ENCODE data around the gene CITED2. TPM values are rescaled to one million over a fixed set of nuclear protein-coding genes. Genes with fewer than 3 reads are reported as not detected.

The CITED2 gene
- total and polyA plus RNA-seq, 9 donors = 164 to 350 (median 253) TPM

GRCh38 chr6:139355172-139355571 lies 19.3 kb downstream of the CITED2 start:
- no peak for DNase-seq
- intact Hi-C loops (cut with DNase I) = no loop called here
- no peak overlapping the region for H3K27ac ChIP-seq
- 93 to 97% (median 95%) methylated on average over 2 of the region's 2 CpGs for WGBS, 3 donors
- no peaks in the 10 kb centered on the region for H3K27me3 ChIP-seq
- no peaks in the 10 kb centered on the region for H3K36me3 ChIP-seq
- no peaks in the 10 kb centered on the region for H3K4me1 ChIP-seq (ENCODE audit: insufficient read depth)
- TF ChIP-seq EP300 (IDR thresholded peaks at IDR 0.05) (no peak), POLR2A (IDR thresholded peaks at IDR 0.05) (no peak), CTCF (IDR thresholded peaks at IDR 0.05) (no peak)
- H3K4me3 ChIP-seq = no peak overlapping the region
- H3K9me3 ChIP-seq = no peaks in the 10 kb centered on the region

DNA sequence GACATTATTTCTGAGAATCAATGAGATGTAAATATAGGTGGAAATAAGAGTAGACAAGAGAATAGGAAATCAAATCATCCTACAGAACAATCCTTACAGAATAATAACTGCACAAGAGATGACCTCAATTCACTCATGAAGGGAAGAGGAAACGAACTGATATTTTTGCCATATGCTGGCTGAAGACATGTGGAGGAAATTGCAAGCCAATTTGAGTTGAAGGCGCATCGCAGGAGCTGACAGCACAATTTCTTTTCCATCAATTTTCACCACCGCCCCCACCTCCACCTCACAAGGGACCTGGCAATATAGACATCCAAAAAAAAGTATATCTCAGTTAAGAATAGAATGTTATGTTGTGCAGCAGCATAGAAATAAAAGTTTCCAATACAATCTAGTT lies 20.3 kb downstream of the CITED2 start:
- no peak overlapping the region for H3K27ac ChIP-seq
- 65 to 83% (median 66%) methylated on average over 4 of the region's 4 CpGs for WGBS, 3 donors
- intact Hi-C loops (cut with DNase I) = no loop called here

DNA sequence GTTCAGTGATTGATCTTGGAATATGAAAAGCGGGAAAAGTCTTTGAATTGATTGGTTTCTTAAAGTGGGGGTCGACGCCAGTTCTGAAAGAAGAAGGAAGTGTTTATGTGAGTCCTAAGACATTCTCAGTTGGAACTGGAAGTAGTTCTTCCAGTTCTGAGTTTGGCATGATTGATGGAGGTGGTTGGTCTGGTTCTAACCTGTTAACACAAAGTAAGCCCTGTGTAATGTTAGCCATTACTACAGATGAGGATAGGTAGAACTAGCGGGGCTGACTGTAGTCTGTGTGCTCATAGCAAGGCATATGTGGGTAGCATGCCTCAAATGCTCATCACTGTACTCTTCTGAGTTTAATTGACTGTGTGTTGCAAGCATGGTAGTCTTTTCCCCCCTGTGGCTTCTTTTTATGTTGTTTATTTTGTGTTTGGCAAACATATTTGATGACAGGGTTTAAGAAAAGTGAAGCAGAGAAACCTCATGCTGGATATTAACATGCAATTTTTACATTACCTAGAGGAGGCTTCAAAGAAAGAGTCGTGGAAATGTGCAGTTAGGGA lies 24.9 kb downstream of the CITED2 start:
- no peak for DNase-seq
- 59 to 82% (median 67%) methylated on average over 5 of the region's 5 CpGs for WGBS, 3 donors
- Histone ChIP-seq H3K9me3 (no peaks in the 10 kb centered on the region), H3K27ac (no peak overlapping the region), H3K4me3 (no peak overlapping the region), H3K27me3 (no peaks in the 10 kb centered on the region), H3K36me3 (no peaks in the 10 kb centered on the region), H3K4me1 (ENCODE audit: insufficient read depth) (no peaks in the 10 kb centered on the region)
- no peak for TF ChIP-seq POLR2A (IDR thresholded peaks at IDR 0.05)
- no peak for TF ChIP-seq EP300 (IDR thresholded peaks at IDR 0.05)
- TF ChIP-seq CTCF (IDR thresholded peaks at IDR 0.05) = no peak
- intact Hi-C loops (cut with DNase I) = no loop called here

More for the DNA sequence above, 20.3 kb downstream of the CITED2 start:
- Histone ChIP-seq H3K36me3 (no peaks in the 10 kb centered on the region), H3K4me3 (no peak overlapping the region), H3K4me1 (ENCODE audit: insufficient read depth) (no peaks in the 10 kb centered on the region), H3K9me3 (no peaks in the 10 kb centered on the region), H3K27me3 (no peaks in the 10 kb centered on the region)
- no peak for DNase-seq
- TF ChIP-seq CTCF (IDR thresholded peaks at IDR 0.05) = no peak
- no peak for TF ChIP-seq POLR2A (IDR thresholded peaks at IDR 0.05)
- TF ChIP-seq EP300 (IDR thresholded peaks at IDR 0.05) = no peak

GRCh38 chr6:139346392-139346791 lies 28.1 kb downstream of the CITED2 start:
- Histone ChIP-seq H3K9me3 (no peaks in the 10 kb centered on the region), H3K27ac (no peak overlapping the region), H3K4me1 (ENCODE audit: insufficient read depth) (no peaks in the 10 kb centered on the region), H3K36me3 (no peaks in the 10 kb centered on the region), H3K27me3 (no peaks in the 10 kb centered on the region), H3K4me3 (no peak overlapping the region)
- intact Hi-C loops (cut with DNase I) = no loop called here
- no peak for TF ChIP-seq CTCF (IDR thresholded peaks at IDR 0.05)
- TF ChIP-seq POLR2A (IDR thresholded peaks at IDR 0.05) = no peak
- no peak for TF ChIP-seq EP300 (IDR thresholded peaks at IDR 0.05)
- WGBS, 3 donors = 92 to 99% (median 98%) methylated on average over 2 of the region's 2 CpGs
- DNase-seq = no peak

All from ovary (tissue), 9 donors.